Ovary (tissue), 3 donors: Measurements from ENCODE around the gene UCN.

Experiments
- EP300 ChIP-seq: sonication (generic); formaldehyde crosslinking; IDR thresholded peaks from one replicate; pipeline ENCODE4 v1.6.1; 2017; ENCODE audit warnings: antibody characterized with exemption
- POLR2A ChIP-seq: fragments of 450-650 bp; IDR thresholded peaks from one replicate; pipeline ENCODE4 v1.6.1; 2017; ENCODE audit warnings: antibody characterized with exemption, mild to moderate bottlenecking, moderate library complexity
- TF ChIP-seq, protein P1 (sequence below), 3 donors: fragments of 450-650 bp in 2 of 3; fragments of 200-600 bp in 1 of 3; IDR thresholded peaks; one replicate each; pipeline versions ENCODE4 v1.5.1 to v1.8.0; 2016 to 2022; ENCODE audit warnings: antibody characterized with exemption in 3 of 3, mild to moderate bottlenecking in 1 of 3
- donor health status: DM: no; HTN: no; CAD: no.

DNA sequence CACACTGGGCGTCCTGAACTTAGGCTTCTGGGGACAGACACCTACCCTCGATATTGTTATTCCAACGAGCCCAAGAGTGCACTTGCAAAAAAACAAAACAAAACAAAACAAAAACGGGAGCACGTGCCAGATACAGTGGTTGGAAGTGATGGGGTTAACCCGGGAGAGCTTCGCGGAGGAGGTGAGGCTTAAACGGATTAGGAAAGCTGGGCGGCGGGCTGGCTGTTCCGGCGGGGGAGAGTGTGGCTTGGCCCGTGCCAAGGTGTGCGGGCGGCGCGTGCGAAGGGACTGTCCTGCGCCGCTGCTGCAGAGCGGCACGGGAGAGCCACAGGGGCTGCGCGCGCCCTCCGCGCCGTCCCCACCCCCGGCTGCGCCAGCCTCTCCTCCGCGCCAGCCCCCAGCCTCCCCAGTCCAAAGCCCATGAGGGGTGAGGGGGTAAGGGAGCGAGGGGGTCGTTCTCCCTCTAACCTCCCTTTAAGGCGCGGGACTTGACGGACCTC lies 43.9 kb downstream of the UCN start:
- TF ChIP-seq, protein P1, sequence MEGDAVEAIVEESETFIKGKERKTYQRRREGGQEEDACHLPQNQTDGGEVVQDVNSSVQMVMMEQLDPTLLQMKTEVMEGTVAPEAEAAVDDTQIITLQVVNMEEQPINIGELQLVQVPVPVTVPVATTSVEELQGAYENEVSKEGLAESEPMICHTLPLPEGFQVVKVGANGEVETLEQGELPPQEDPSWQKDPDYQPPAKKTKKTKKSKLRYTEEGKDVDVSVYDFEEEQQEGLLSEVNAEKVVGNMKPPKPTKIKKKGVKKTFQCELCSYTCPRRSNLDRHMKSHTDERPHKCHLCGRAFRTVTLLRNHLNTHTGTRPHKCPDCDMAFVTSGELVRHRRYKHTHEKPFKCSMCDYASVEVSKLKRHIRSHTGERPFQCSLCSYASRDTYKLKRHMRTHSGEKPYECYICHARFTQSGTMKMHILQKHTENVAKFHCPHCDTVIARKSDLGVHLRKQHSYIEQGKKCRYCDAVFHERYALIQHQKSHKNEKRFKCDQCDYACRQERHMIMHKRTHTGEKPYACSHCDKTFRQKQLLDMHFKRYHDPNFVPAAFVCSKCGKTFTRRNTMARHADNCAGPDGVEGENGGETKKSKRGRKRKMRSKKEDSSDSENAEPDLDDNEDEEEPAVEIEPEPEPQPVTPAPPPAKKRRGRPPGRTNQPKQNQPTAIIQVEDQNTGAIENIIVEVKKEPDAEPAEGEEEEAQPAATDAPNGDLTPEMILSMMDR (IDR thresholded peaks at IDR 0.05): no peak
- no peak for TF ChIP-seq EP300
- TF ChIP-seq POLR2A: no peak
